CD4-positive, CD25-positive, alpha-beta regulatory T cell (primary cell): Measurements from ENCODE around the gene MAX. TPM values are rescaled to one million over a fixed set of nuclear protein-coding genes. Genes with fewer than 3 reads are reported as not detected.

Experiments used
- ATAC-seq, 2 donors: fragments of 150-1000 bp; cut with Tn5 transposase; one replicate each; pipeline ENCODE4 v1.10.0; 2021; ENCODE audit warnings: low read depth in 2 of 2, moderate number of reproducible peaks in 2 of 2, moderate library complexity in 1 of 2
- DNase-seq, 3 donors: peaks; one replicate each; pipeline versions ENCODE4 v3.0.0 to v3.0.0-alpha.2; 2012 to 2022; ENCODE audit warnings: mixed read lengths in 1 of 3
- H3K27ac ChIP-seq: one replicate; pipeline ENCODE4 v1.7.0; 2013; ENCODE audit warnings: mild to moderate bottlenecking, low read length; ENCODE audit not compliant: insufficient read depth, poor library complexity, severe bottlenecking
- H3K27me3 ChIP-seq: one replicate; pipeline ENCODE4 v1.7.0; 2013; ENCODE audit warnings: low read length; ENCODE audit not compliant: control insufficient read depth, insufficient read depth
- H3K36me3 ChIP-seq: one replicate; pipeline ENCODE4 v1.7.0; 2013; ENCODE audit warnings: mild to moderate bottlenecking, low read length, moderate library complexity; ENCODE audit not compliant: control insufficient read depth, insufficient read depth
- H3K4me1 ChIP-seq: 2 replicates; pipeline ENCODE4 v1.7.0; 2013; ENCODE audit warnings: mild to moderate bottlenecking, low read length; ENCODE audit not compliant: insufficient read depth, control insufficient read depth, poor library complexity, severe bottlenecking
- H3K4me3 ChIP-seq: one replicate; pipeline ENCODE4 v1.7.0; 2013; ENCODE audit warnings: low read depth, mild to moderate bottlenecking, low read length, moderate library complexity
- H3K9me3 ChIP-seq, 2 experiments: 1 replicate in 1 of 2; 2 replicates in 1 of 2; pipeline ENCODE4 v1.7.0; 2013; ENCODE audit warnings: low read length in 2 of 2, mild to moderate bottlenecking in 1 of 2, moderate library complexity in 1 of 2; ENCODE audit not compliant: control insufficient read depth in 2 of 2
- H3K27ac Mint-ChIP-seq, 3 donors: one replicate each; pipeline ENCODE4 v1.8.0; 2020 to 2022; ENCODE audit warnings: mild to moderate bottlenecking in 3 of 3, mixed read lengths in 3 of 3, moderate library complexity in 2 of 3
- H3K27me3 Mint-ChIP-seq: one replicate; pipeline ENCODE4 v1.8.0; 2022; ENCODE audit warnings: mild to moderate bottlenecking, mixed read lengths
- H3K36me3 Mint-ChIP-seq: one replicate; pipeline ENCODE4 v1.8.0; 2020; ENCODE audit warnings: mixed read lengths
- H3K4me1 Mint-ChIP-seq, 4 donors: one replicate each; pipeline ENCODE4 v1.8.0; 2020 to 2022; ENCODE audit warnings: mixed read lengths in 4 of 4, mild to moderate bottlenecking in 1 of 4
- H3K4me3 Mint-ChIP-seq, 4 donors: one replicate each; pipeline ENCODE4 v1.8.0; 2020 to 2022; ENCODE audit warnings: mild to moderate bottlenecking in 4 of 4, mixed read lengths in 4 of 4, moderate library complexity in 3 of 4
- H3K9me3 Mint-ChIP-seq, 7 donors: one replicate each; pipeline ENCODE4 v1.8.0; 2020 to 2022; ENCODE audit warnings: mixed read lengths in 7 of 7, mild to moderate bottlenecking in 3 of 7, moderate library complexity in 2 of 7
- polyA plus RNA-seq, 4 donors: library from polyadenylated mRNA; unstranded; fragments of 300-500 nt; fragmentation: Illumina TruSeq; gene quantifications; one replicate each; pipeline ENCODE4 v1.2.3, GENCODE V29; 2021
- total RNA-seq: library from RNA; stranded (reverse); gene quantifications from one replicate; pipeline ENCODE4 v1.2.3, GENCODE V29; 2022

Gene MAX
- total and polyA plus RNA-seq, 5 donors from 2014 or later: 170 to 219 (median 186) TPM

DNA sequence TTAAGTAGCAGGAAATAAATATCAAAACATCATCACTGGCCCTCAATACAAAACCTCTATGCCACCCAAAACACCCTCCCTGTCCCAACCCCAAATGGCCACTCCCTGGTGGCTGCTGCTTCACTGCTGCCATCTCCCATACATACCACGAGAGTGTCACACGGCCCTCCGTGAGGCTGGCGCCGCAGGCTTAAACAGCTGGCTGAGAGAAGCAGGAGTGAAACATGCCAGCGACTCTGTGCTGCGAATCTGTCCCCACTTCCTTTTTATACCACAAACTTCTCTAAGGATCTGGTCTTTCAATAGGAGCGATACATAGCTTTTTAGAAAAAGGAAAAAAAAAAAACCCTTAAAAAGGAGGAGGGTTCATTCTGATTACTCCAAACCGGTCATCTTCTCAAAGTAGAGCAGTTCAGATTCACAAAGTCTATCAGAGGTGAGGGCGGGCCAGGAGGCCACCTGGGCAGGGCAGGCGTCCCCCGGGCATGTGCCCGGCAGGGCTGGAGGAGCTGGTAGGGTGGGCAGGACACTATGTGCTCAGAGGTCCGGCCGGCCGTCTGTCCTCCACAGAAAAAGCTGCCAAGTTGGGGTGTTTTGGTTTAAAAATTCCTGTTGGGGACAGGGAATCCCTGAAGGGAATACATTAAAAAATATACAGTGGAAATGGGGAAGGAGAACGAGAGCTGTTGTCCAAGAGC is 26.5 kb downstream of the MAX start:
- peaks cover 19 to 52% (median 46%) of the 10 kb centered on the region in 4 donors for H3K4me1 Mint-ChIP-seq
- peaks cover 54% of the 10 kb centered on the region for H3K36me3 Mint-ChIP-seq
- Histone ChIP-seq H3K27me3 (no peaks in the 10 kb centered on the region), H3K36me3 (peaks cover 89% of the 10 kb centered on the region), H3K4me3 (no peak overlapping the region), H3K9me3 (no peaks in the 10 kb centered on the region), H3K4me1 (peaks cover 23% of the 10 kb centered on the region), H3K27ac (no peak overlapping the region)
- ATAC-seq: no peak
- H3K9me3 Mint-ChIP-seq: peaks cover 0 to 1% (median 0%) of the 10 kb centered on the region in 7 donors
- no peaks in the 10 kb centered on the region for H3K27me3 Mint-ChIP-seq
- peak overlapping the region in 1 of 4 donors; percentile 38 for H3K4me3 Mint-ChIP-seq
- peak overlapping the region in 2 of 3 donors; percentile 42 to 46 for H3K27ac Mint-ChIP-seq
- DNase-seq: no peak

- Histone ChIP-seq H3K27ac (no peak overlapping the region), H3K9me3 (no peaks in the 10 kb centered on the region), H3K27me3 (no peaks in the 10 kb centered on the region), H3K4me3 (no peak overlapping the region), H3K4me1 (peaks cover 13% of the 10 kb centered on the region), H3K36me3 (peaks cover 90% of the 10 kb centered on the region)
- Mint-ChIP-seq H3K9me3 (peaks cover 0 to 1% (median 0%) of the 10 kb centered on the region in 7 donors), H3K4me1 (peaks cover 10 to 40% (median 35%) of the 10 kb centered on the region in 4 donors), H3K4me3 (peak overlapping the region in 1 of 4 donors; percentile 73), H3K27ac (peak overlapping the region; percentile 23 to 74 (median 62)), H3K27me3 (no peaks in the 10 kb centered on the region), H3K36me3 (peaks cover 42% of the 10 kb centered on the region)
- DNase-seq: no peak
- no peak for ATAC-seq
These were observed 27.7 kb downstream of the MAX start for GRCh38 chr14:65074449-65075150.

DNA sequence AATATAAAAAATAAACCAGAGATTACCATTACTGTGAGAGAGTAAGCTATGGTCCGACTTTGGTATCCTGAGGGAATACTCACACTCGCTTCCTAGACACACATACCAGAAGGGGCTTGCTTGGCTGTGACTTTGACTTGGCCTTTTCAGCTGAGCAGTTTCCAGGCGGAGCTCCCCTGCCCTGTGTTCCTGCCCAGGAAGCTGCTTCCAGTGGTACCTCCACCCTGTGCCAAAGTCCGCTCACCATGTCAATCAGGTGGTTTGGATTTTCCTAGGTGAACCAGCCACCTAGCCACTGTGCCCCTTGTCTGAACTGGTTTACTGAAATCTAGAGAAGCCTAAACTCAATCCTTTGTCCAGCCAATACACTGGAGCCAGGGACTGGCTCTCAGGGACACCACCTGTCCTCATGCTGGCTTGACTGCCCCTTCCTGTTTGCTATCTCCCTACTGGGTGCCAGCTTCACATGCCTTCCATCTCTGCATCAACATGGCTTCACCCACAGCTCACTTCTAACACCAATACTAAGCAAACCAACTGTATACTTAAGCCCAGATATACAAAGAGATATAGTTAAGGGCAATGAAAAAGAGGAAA is 28.6 kb downstream of the MAX start:
- H3K27me3 ChIP-seq: no peaks in the 10 kb centered on the region
- H3K4me3 ChIP-seq: no peak overlapping the region
- H3K9me3 ChIP-seq: no peaks in the 10 kb centered on the region
- peaks cover 5 to 31% (median 27%) of the 10 kb centered on the region in 4 donors for H3K4me1 Mint-ChIP-seq
- H3K9me3 Mint-ChIP-seq: peaks cover 0 to 1% (median 0%) of the 10 kb centered on the region in 7 donors
- H3K4me1 ChIP-seq: peaks cover 4% of the 10 kb centered on the region
- no peaks in the 10 kb centered on the region for H3K27me3 Mint-ChIP-seq
- no peak for ATAC-seq
- peaks cover 91% of the 10 kb centered on the region for H3K36me3 ChIP-seq
- peaks cover 35% of the 10 kb centered on the region for H3K36me3 Mint-ChIP-seq
- no peak overlapping the region for H3K27ac ChIP-seq
- no peak for DNase-seq
- H3K4me3 Mint-ChIP-seq: no peak overlapping the region
- peak overlapping the region in 2 of 3 donors; percentile 65 to 67 for H3K27ac Mint-ChIP-seq

DNA sequence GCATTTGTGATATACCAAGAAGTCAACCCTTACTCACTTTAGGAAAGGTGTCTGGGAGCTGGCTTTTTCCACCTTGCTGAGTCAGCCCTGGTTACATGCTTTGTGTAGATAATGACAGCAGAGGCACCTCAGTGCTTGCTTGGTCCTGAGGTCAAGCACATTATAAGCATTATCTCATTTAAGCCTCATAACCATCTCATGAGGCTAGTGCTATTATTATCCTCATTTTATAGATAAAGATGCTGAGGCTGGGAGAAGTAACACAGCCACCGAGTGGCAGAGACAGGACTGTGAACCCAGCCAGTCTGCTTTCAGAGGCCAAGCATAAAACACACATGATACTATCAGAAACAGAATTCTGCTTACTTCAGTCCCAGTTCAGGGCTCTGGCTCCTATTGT is 29.4 kb downstream of the MAX start:
- Mint-ChIP-seq H3K36me3 (peaks cover 34% of the 10 kb centered on the region), H3K27me3 (no peaks in the 10 kb centered on the region), H3K27ac (peak overlapping the region in 2 of 3 donors; percentile 59 to 67), H3K4me3 (no peak overlapping the region), H3K4me1 (peaks cover 5 to 30% (median 26%) of the 10 kb centered on the region in 4 donors), H3K9me3 (peaks cover 0 to 1% (median 0%) of the 10 kb centered on the region in 7 donors)
- H3K27me3 ChIP-seq: no peaks in the 10 kb centered on the region
- no peak overlapping the region for H3K4me3 ChIP-seq
- no peaks in the 10 kb centered on the region for H3K9me3 ChIP-seq
- H3K4me1 ChIP-seq: peaks cover 3% of the 10 kb centered on the region
- no peak overlapping the region for H3K27ac ChIP-seq
- DNase-seq: no peak
- peaks cover 85% of the 10 kb centered on the region for H3K36me3 ChIP-seq
- ATAC-seq: no peak

DNA sequence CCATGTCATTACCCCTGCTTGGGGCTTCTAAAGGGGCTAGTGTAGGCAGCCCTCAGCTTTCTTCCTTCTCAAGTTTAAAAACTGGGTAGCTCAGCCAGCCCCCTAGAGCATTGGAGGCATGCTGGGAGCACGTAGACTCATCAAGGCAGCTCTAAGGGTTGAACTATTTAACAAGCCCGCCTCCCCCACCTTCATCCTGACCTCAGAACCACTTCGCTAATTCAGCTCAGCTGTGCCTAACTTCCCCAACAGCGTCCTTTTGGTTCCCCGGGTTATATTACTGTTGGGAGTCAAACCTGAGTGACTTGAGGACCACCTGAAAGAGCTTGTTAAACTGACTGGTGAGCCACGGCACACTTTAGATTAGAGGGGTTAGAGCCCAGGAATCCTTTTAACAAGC is 30.1 kb downstream of the MAX start:
- Mint-ChIP-seq H3K4me1 (peaks cover 5 to 26% (median 24%) of the 10 kb centered on the region in 4 donors), H3K4me3 (no peak overlapping the region), H3K27ac (peak overlapping the region in 2 of 3 donors; percentile 59 to 67), H3K36me3 (peaks cover 30% of the 10 kb centered on the region), H3K9me3 (peaks cover 0 to 1% (median 0%) of the 10 kb centered on the region in 7 donors), H3K27me3 (no peaks in the 10 kb centered on the region)
- H3K4me1 ChIP-seq: peaks cover 3% of the 10 kb centered on the region
- H3K9me3 ChIP-seq: no peaks in the 10 kb centered on the region
- H3K27ac ChIP-seq: no peak overlapping the region
- ATAC-seq (no peak), DNase-seq (no peak)
- H3K36me3 ChIP-seq: peaks cover 79% of the 10 kb centered on the region
- H3K27me3 ChIP-seq: no peaks in the 10 kb centered on the region
- no peak overlapping the region for H3K4me3 ChIP-seq

DNA sequence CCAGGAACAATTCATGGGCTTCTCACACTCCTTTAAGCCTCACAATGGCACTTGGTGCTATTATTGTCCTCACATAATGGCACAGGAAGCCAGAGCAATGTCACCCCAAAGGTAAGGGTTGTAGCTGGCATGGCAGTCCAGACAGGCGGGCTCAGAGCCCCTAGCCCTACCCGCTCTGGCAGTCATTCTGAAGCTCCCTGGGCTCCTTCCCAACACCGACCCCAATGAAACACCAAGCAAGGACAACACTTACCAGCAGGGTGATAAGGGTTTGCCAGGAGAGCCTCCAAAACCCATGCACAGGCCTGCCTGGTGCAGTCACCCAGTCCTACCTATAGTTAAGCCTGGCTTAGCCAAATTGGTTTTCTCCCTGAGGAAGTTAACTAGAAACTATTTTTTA is 30.8 kb downstream of the MAX start:
- peak overlapping the region in 1 of 3 donors; percentile 10 for H3K27ac Mint-ChIP-seq

DNA sequence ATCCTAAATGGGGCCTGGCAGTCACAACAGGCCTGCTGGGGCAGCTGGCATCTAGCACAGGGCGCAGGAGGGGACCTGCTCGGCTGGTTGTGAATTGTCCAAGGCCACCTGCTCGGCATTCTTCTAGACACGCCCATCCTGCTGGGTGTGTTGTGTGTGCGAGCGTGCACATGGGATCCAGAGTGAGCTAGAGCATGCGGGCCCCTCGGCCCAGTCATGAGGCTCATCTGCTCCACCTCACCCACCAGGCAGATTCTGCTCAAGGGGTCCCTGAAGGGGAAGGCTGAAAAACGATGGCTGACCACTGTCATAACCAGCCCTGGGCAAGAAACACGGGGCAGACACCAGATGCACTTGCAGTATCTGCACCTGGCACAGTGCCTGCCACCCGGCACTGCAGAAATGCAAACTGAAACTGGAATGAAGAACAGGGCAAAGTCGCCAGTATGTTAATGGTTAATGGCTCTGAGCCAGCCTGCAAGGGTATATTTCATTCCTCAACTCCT is 31.8 kb downstream of the MAX start:
- Histone ChIP-seq H3K27ac (no peak overlapping the region), H3K4me3 (no peak overlapping the region), H3K36me3 (peaks cover 69% of the 10 kb centered on the region), H3K9me3 (no peaks in the 10 kb centered on the region), H3K27me3 (no peaks in the 10 kb centered on the region), H3K4me1 (no peaks in the 10 kb centered on the region)
- H3K4me3 Mint-ChIP-seq: no peak overlapping the region
- H3K36me3 Mint-ChIP-seq: peaks cover 33% of the 10 kb centered on the region
- H3K27ac Mint-ChIP-seq: no peak overlapping the region
- H3K27me3 Mint-ChIP-seq: no peaks in the 10 kb centered on the region
- H3K9me3 Mint-ChIP-seq: peaks cover 0 to 3% (median 0%) of the 10 kb centered on the region in 7 donors
- ATAC-seq: no peak
- H3K4me1 Mint-ChIP-seq: peaks cover 5 to 22% (median 21%) of the 10 kb centered on the region in 4 donors
- no peak for DNase-seq

More for the DNA sequence above, 30.8 kb downstream of the MAX start:
- Mint-ChIP-seq H3K9me3 (peaks cover 0 to 1% (median 0%) of the 10 kb centered on the region in 7 donors), H3K4me3 (no peak overlapping the region), H3K27me3 (no peaks in the 10 kb centered on the region), H3K4me1 (peaks cover 5 to 26% (median 23%) of the 10 kb centered on the region in 4 donors), H3K36me3 (peaks cover 29% of the 10 kb centered on the region)
- peaks cover 3% of the 10 kb centered on the region for H3K4me1 ChIP-seq
- DNase-seq (no peak), ATAC-seq (no peak)
- H3K9me3 ChIP-seq: no peaks in the 10 kb centered on the region
- peaks cover 72% of the 10 kb centered on the region for H3K36me3 ChIP-seq
- no peak overlapping the region for H3K27ac ChIP-seq
- H3K4me3 ChIP-seq: no peak overlapping the region
- H3K27me3 ChIP-seq: no peaks in the 10 kb centered on the region
